Fibroblast of villous mesenchyme (primary cell): Measurements from ENCODE around the gene ARMCX6. TPM values are rescaled to one million over a fixed set of nuclear protein-coding genes. Genes with fewer than 3 reads are reported as not detected.

ENCODE experiments used
- DNase-seq: peaks from one replicate; pipeline ENCODE4 v3.0.0-alpha.2; 2010; ENCODE audit warnings: low read depth
- H3K4me3 ChIP-seq: 2 replicates; pipeline ENCODE4 v1.5.1; 2011; ENCODE audit warnings: low read depth, mild to moderate bottlenecking, low read length
- small RNA-seq: library from RNA; depleted of rRNA; stranded (forward); fragments of <200 nt; gene quantifications from one replicate; pipeline ENCODE3, GENCODE V24; 2012
- total RNA-seq: library from RNA; depleted of rRNA; stranded (reverse); fragments of >200 nt; gene quantifications from 2 replicates; pipeline ENCODE4 v1.2.3, GENCODE V29; 2012
- TF ChIP-seq, protein P1 (sequence below): IDR thresholded peaks from 2 replicates; pipeline ENCODE4 v1.5.1; 2012; ENCODE audit warnings: low read depth, mild to moderate bottlenecking, low read length; ENCODE audit not compliant: insufficient read depth

ARMCX6 gene
- total RNA-seq, 1 donor: 38.4 TPM

GRCh38 chrX:101595739-101596419 is 21.9 kb downstream of the ARMCX6 start:
- H3K4me3 ChIP-seq: no peak overlapping the region
- DNase-seq: peak; percentile 77
- TF ChIP-seq, protein P1, sequence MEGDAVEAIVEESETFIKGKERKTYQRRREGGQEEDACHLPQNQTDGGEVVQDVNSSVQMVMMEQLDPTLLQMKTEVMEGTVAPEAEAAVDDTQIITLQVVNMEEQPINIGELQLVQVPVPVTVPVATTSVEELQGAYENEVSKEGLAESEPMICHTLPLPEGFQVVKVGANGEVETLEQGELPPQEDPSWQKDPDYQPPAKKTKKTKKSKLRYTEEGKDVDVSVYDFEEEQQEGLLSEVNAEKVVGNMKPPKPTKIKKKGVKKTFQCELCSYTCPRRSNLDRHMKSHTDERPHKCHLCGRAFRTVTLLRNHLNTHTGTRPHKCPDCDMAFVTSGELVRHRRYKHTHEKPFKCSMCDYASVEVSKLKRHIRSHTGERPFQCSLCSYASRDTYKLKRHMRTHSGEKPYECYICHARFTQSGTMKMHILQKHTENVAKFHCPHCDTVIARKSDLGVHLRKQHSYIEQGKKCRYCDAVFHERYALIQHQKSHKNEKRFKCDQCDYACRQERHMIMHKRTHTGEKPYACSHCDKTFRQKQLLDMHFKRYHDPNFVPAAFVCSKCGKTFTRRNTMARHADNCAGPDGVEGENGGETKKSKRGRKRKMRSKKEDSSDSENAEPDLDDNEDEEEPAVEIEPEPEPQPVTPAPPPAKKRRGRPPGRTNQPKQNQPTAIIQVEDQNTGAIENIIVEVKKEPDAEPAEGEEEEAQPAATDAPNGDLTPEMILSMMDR: peak; percentile 63

Small RNA genes lying within 50 kb of the gene (small RNA-seq; reads per million reads assigned to genes)
- 0.75 reads per million for gene RNU6-30P

Other genes with a start within 250 kb of the ARMCX6 start
- gene BTK, start 231.8 kb downstream of the ARMCX6 start, total RNA-seq: not detected in 2 replicates
- 103 and 132 TPM in 2 replicates for gene RPL36A, start 227.0 kb downstream of the ARMCX6 start, total RNA-seq
- gene GLA, start 210.1 kb downstream of the ARMCX6 start, total RNA-seq: 31.2 and 45.8 TPM in 2 replicates
- 57.3 and 74.7 TPM in 2 replicates for gene HNRNPH2, start 209.8 kb downstream of the ARMCX6 start, total RNA-seq
- 8.1 and 11.2 TPM in 2 replicates for gene ARMCX4, start 132.5 kb downstream of the ARMCX6 start, total RNA-seq
- gene ARMCX1, start 67.5 kb downstream of the ARMCX6 start, total RNA-seq: 32.5 and 41.9 TPM in 2 replicates
- gene ARMCX3, start 5.2 kb upstream of the ARMCX6 start, total RNA-seq: 42.8 and 65.6 TPM in 2 replicates
- gene ARMCX2, start 41.9 kb upstream of the ARMCX6 start, total RNA-seq: 63.8 and 76.4 TPM in 2 replicates